T-helper 1 cell (primary cell): ENCODE results near the gene BAG5.
"Not testable (repeated sequence)": the region's sequence is repeated elsewhere in the genome, so short reads cannot be mapped to it uniquely, and the experiment has no call there.

Source experiments
- DNase-seq, 5 donors: peaks; one replicate each; pipeline ENCODE4 v3.0.0-alpha.2; 2012 to 2020

BAG5 gene

GRCh38 chr14:103521951-103522563 is 40.4 kb downstream of the BAG5 start:
- DNase-seq, result no peak

GRCh38 chr14:103521438-103521950 is 41.0 kb downstream of the BAG5 start:
- peak in 1 of 5 donors; percentile 25 for DNase-seq

GRCh38 chr14:103520657-103521437 is 41.6 kb downstream of the BAG5 start:
- peak; percentile 45 to 65 (median 59) for DNase-seq

GRCh38 chr14:103520269-103520656 is 42.2 kb downstream of the BAG5 start:
- DNase-seq, result no peak

GRCh38 chr14:103519837-103520212 is 42.6 kb downstream of the BAG5 start:
- DNase-seq, result no peak

- DNase-seq, result no peak
Measured at GRCh38 chr14:103519043-103519836, 43.2 kb downstream of the BAG5 start.

- peak in 4 of 5 donors; percentile 31 to 57 (median 46) for DNase-seq
Measured at GRCh38 chr14:103518422-103519042, 43.9 kb downstream of the BAG5 start.

GRCh38 chr14:103517721-103518421 is 44.6 kb downstream of the BAG5 start:
- DNase-seq, result no peak

GRCh38 chr14:103517174-103517566 is 45.3 kb downstream of the BAG5 start:
- DNase-seq, result no peak

GRCh38 chr14:103516426-103517173 is 45.9 kb downstream of the BAG5 start:
- no peak for DNase-seq

GRCh38 chr14:103514596-103515421 is 47.6 kb downstream of the BAG5 start:
- no peak for DNase-seq

- no peak for DNase-seq
Measured at GRCh38 chr14:103512701-103513611, 49.5 kb downstream of the BAG5 start.

- DNase-seq, result not testable (repeated sequence)
Measured at GRCh38 chr14:103512180-103512579, 50.3 kb downstream of the BAG5 start.

- no peak for DNase-seq
Measured at GRCh38 chr14:103510724-103511693, 51.4 kb downstream of the BAG5 start.

- DNase-seq, result no peak
Measured at GRCh38 chr14:103509864-103510723, 52.4 kb downstream of the BAG5 start.

- DNase-seq, result no peak
Measured at GRCh38 chr14:103508521-103509329, 53.7 kb downstream of the BAG5 start.
